Measurements from ENCODE around the gene PIGBOS1.
"Not testable (repeated sequence)": the region's sequence is repeated elsewhere in the genome, so short reads cannot be mapped to it uniquely, and the experiment has no call there.

Gene PIGBOS1

GRCh38 chr15:55290528-55291057 is 28.3 kb downstream of the PIGBOS1 start:
- H3K4me3 Mint-ChIP-seq: peak overlapping the region; percentile 85 to 94 (median 93)
- no peaks in the 10 kb centered on the region for H3K27me3 Mint-ChIP-seq (ENCODE audit: low read depth)
- no peaks in the 10 kb centered on the region for H3K4me1 Mint-ChIP-seq
- peak overlapping the region; percentile 85 to 95 (median 94) for H3K27ac Mint-ChIP-seq
- no peaks in the 10 kb centered on the region for H3K9me3 Mint-ChIP-seq
- TF ChIP-seq, protein P1, sequence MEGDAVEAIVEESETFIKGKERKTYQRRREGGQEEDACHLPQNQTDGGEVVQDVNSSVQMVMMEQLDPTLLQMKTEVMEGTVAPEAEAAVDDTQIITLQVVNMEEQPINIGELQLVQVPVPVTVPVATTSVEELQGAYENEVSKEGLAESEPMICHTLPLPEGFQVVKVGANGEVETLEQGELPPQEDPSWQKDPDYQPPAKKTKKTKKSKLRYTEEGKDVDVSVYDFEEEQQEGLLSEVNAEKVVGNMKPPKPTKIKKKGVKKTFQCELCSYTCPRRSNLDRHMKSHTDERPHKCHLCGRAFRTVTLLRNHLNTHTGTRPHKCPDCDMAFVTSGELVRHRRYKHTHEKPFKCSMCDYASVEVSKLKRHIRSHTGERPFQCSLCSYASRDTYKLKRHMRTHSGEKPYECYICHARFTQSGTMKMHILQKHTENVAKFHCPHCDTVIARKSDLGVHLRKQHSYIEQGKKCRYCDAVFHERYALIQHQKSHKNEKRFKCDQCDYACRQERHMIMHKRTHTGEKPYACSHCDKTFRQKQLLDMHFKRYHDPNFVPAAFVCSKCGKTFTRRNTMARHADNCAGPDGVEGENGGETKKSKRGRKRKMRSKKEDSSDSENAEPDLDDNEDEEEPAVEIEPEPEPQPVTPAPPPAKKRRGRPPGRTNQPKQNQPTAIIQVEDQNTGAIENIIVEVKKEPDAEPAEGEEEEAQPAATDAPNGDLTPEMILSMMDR (IDR thresholded peaks at IDR 0.05; ENCODE audit: unreplicated experiment in 3 of 3): peak; percentile 85 to 92 (median 87)
- peaks cover 4% of the 10 kb centered on the region for H3K36me3 Mint-ChIP-seq (ENCODE audit: low read depth)

GRCh38 chr15:55289746-55290527 is 29.0 kb downstream of the PIGBOS1 start, which contains the start of gene RAB27A:
TSS of gene RAB27A (minus strand) at chr15:55289813. CDS start at chr15:55234934, 54,879 bp downstream.
- Mint-ChIP-seq H3K27ac (peak within 1 kb of the TSS; percentile 85 to 95 (median 94)), H3K9me3 (no peaks in the 10 kb centered on the region), H3K36me3 (ENCODE audit: low read depth) (peaks cover 4% of the 10 kb centered on the region), H3K4me1 (no peaks in the 10 kb centered on the region), H3K27me3 (ENCODE audit: low read depth) (no peaks in the 10 kb centered on the region), H3K4me3 (peak within 1 kb of the TSS; percentile 88 to 94 (median 93))
- TF ChIP-seq, protein P1 (IDR thresholded peaks at IDR 0.05; ENCODE audit: unreplicated experiment in 3 of 3): no peak

GRCh38 chr15:55289011-55289745 is 29.7 kb downstream of the PIGBOS1 start:
- TF ChIP-seq, protein P1 (IDR thresholded peaks at IDR 0.05; ENCODE audit: unreplicated experiment in 3 of 3): no peak
- Mint-ChIP-seq H3K4me1 (no peaks in the 10 kb centered on the region), H3K27me3 (ENCODE audit: low read depth) (no peaks in the 10 kb centered on the region), H3K9me3 (no peaks in the 10 kb centered on the region), H3K4me3 (peak overlapping the region; percentile 88 to 94 (median 93)), H3K36me3 (ENCODE audit: low read depth) (peaks cover 4% of the 10 kb centered on the region), H3K27ac (peak overlapping the region; percentile 48 to 90 (median 61))

- Mint-ChIP-seq H3K9me3 (no peaks in the 10 kb centered on the region), H3K27me3 (ENCODE audit: low read depth) (no peaks in the 10 kb centered on the region), H3K4me1 (no peaks in the 10 kb centered on the region), H3K4me3 (peak overlapping the region; percentile 88 to 92 (median 89)), H3K27ac (peak overlapping the region; percentile 43 to 90 (median 48)), H3K36me3 (ENCODE audit: low read depth) (peaks cover 4% of the 10 kb centered on the region)
- TF ChIP-seq, protein P1 (IDR thresholded peaks at IDR 0.05; ENCODE audit: unreplicated experiment in 3 of 3): no peak
Measured at GRCh38 chr15:55288006-55288717, 30.8 kb downstream of the PIGBOS1 start.

DNA sequence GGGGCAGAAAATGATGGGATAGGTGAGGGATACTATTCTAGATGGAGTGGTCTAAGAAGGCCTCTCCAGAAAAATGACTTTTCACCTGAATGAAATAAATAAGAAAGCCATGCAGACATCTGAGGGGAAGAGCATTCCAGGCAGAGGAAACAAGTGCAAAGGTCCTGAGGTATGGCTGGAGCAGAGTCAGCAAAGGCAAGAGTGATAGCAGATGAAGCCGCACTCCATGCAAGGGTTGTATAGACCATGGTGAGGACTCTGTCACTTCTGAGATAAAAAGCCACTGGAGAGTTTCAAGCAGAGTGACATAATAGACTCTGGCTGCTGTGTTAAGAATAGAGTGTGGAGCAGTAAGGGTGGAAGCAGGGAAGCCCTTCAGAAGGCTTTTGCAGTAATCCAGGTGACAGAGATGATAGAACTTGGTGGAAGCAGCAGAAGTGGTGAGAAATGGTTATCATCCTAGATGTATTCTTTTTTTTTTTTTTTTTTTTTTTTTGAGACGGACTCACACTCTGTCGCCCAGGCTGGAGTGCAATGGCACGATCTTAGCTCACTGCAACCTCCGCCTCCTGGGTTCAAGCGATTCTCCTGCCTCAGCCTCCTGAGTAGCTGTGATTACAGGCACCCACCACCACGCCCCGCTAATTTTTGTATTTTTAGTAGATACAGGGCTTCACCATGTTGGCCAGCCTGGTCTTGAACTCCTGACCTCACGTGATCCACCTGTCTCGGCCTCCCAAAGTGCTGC is 32.3 kb downstream of the PIGBOS1 start:
- H3K36me3 Mint-ChIP-seq (ENCODE audit: low read depth); H3K4me1 Mint-ChIP-seq; H3K27me3 Mint-ChIP-seq (ENCODE audit: low read depth); H3K27ac Mint-ChIP-seq; H3K9me3 Mint-ChIP-seq: not testable (repeated sequence)
- H3K4me3 Mint-ChIP-seq: peak overlapping the region; percentile 31 to 92 (median 65)

All from nephron (organoid).